Trophoblast cell (in vitro differentiated cells and primary cell): Measurements from ENCODE around the gene HCAR3. TPM values are rescaled to one million over a fixed set of nuclear protein-coding genes. Genes with fewer than 3 reads are reported as not detected.
"Not testable (repeated sequence)": the region's sequence is repeated elsewhere in the genome, so short reads cannot be mapped to it uniquely, and the experiment has no call there.

Source experiments
- DNase-seq, 2 donors: peaks; one replicate each; pipeline ENCODE4 v3.0.0-alpha.2; 2016
- H2AFZ ChIP-seq: 2 replicates; pipeline ENCODE4 v1.6.1; 2013; ENCODE audit warnings: low read length, moderate library complexity, mild to moderate bottlenecking; ENCODE audit not compliant: insufficient read depth, poor library complexity
- H2AK5ac ChIP-seq: 2 replicates; pipeline ENCODE4 v1.6.1; 2013; ENCODE audit warnings: mild to moderate bottlenecking, low read length
- H2BK120ac ChIP-seq: 2 replicates; pipeline ENCODE4 v1.6.1; 2013; ENCODE audit warnings: low read length, mild to moderate bottlenecking, moderate library complexity; ENCODE audit not compliant: insufficient read depth, poor library complexity
- H2BK12ac ChIP-seq: 2 replicates; pipeline ENCODE4 v1.6.1; 2013; ENCODE audit warnings: mild to moderate bottlenecking, low read length, moderate library complexity
- H2BK5ac ChIP-seq: 2 replicates; pipeline ENCODE4 v1.6.1; 2013; ENCODE audit warnings: low read length, low read depth, moderate library complexity, mild to moderate bottlenecking; ENCODE audit not compliant: poor library complexity
- H3K14ac ChIP-seq: 2 replicates; pipeline ENCODE4 v1.6.1; 2013; ENCODE audit warnings: mild to moderate bottlenecking, low read length
- H3K18ac ChIP-seq: 2 replicates; pipeline ENCODE4 v1.6.1; 2013; ENCODE audit warnings: mild to moderate bottlenecking, low read length
- H3K23ac ChIP-seq: 2 replicates; pipeline ENCODE4 v1.6.1; 2013; ENCODE audit warnings: low read length
- H3K27ac ChIP-seq: 2 replicates; pipeline ENCODE4 v1.5.1; 2013; ENCODE audit warnings: low read depth, mild to moderate bottlenecking, inconsistent platforms, low read length, moderate library complexity
- H3K27me3 ChIP-seq: 2 replicates; pipeline ENCODE4 v1.6.1; 2013; ENCODE audit warnings: inconsistent platforms, mild to moderate bottlenecking, low read length, moderate library complexity; ENCODE audit not compliant: insufficient read depth
- H3K36me3 ChIP-seq, 2 experiments: 1 replicate in 1 of 2; 2 replicates in 1 of 2; pipeline ENCODE4 v1.6.1; 2013; ENCODE audit warnings: low read length in 2 of 2, mild to moderate bottlenecking in 2 of 2, moderate library complexity in 1 of 2; ENCODE audit not compliant: insufficient read depth in 2 of 2, control insufficient read depth in 1 of 2
- H3K4ac ChIP-seq: 2 replicates; pipeline ENCODE4 v1.6.1; 2013; ENCODE audit warnings: low read depth, mild to moderate bottlenecking, low read length, moderate library complexity
- H3K4me1 ChIP-seq, 2 experiments: 1 replicate in 1 of 2; 2 replicates in 1 of 2; pipeline ENCODE4 v1.6.1; 2013; ENCODE audit warnings: low read length in 2 of 2, mild to moderate bottlenecking in 2 of 2, moderate library complexity in 1 of 2; ENCODE audit not compliant: insufficient read depth in 2 of 2, control insufficient read depth in 1 of 2
- H3K4me2 ChIP-seq: 2 replicates; pipeline ENCODE4 v1.6.1; 2013; ENCODE audit warnings: inconsistent platforms, mild to moderate bottlenecking, low read length, moderate library complexity
- H3K4me3 ChIP-seq: 2 replicates; pipeline ENCODE4 v1.5.1; 2013; ENCODE audit warnings: mild to moderate bottlenecking, low read depth, low read length, inconsistent platforms
- H3K79me1 ChIP-seq: one replicate; pipeline ENCODE4 v1.6.1; 2013; ENCODE audit warnings: low read length
- H3K79me2 ChIP-seq: 2 replicates; pipeline ENCODE4 v1.6.1; 2013; ENCODE audit warnings: low read length, mild to moderate bottlenecking; ENCODE audit not compliant: control insufficient read depth, insufficient read depth, poor library complexity
- H3K9ac ChIP-seq: 2 replicates; pipeline ENCODE4 v1.6.1; 2013; ENCODE audit warnings: mild to moderate bottlenecking, low read length
- H3K9me3 ChIP-seq: 2 replicates; pipeline ENCODE4 v1.6.1; 2013; ENCODE audit warnings: low read depth, mild to moderate bottlenecking, control low read depth, inconsistent platforms, low read length; ENCODE audit not compliant: insufficient read depth
- H4K12ac ChIP-seq: 2 replicates; pipeline ENCODE4 v1.6.1; 2013; ENCODE audit warnings: low read depth, mild to moderate bottlenecking, low read length, moderate library complexity
- H4K8ac ChIP-seq: 2 replicates; pipeline ENCODE4 v1.6.1; 2013; ENCODE audit warnings: low read depth, mild to moderate bottlenecking, low read length, moderate library complexity
- H4K91ac ChIP-seq: one replicate; pipeline ENCODE4 v1.6.1; 2013; ENCODE audit warnings: low read depth, mild to moderate bottlenecking, low read length, moderate library complexity
- WGBS: extraction: QIAGEN DNeasy Blood & Tissue Kit; methylation state at CpG from one replicate; pipeline ENCODE4 v1.1.7; 2013; ENCODE audit warnings: missing lambda C conversion rate; ENCODE audit not compliant: insufficient read length, insufficient coverage; ENCODE audit errors: extremely low coverage; 5-methylcytosine and 5-hydroxymethylcytosine counted together
- polyA plus RNA-seq: library from polyadenylated mRNA; stranded (reverse); fragments of 200-250 nt; gene quantifications from 2 replicates; pipeline ENCODE4 v1.2.3, GENCODE V29; 2013

The HCAR3 gene
- polyA plus RNA-seq = 0.08 and 0.10 TPM in 2 replicates

DNA sequence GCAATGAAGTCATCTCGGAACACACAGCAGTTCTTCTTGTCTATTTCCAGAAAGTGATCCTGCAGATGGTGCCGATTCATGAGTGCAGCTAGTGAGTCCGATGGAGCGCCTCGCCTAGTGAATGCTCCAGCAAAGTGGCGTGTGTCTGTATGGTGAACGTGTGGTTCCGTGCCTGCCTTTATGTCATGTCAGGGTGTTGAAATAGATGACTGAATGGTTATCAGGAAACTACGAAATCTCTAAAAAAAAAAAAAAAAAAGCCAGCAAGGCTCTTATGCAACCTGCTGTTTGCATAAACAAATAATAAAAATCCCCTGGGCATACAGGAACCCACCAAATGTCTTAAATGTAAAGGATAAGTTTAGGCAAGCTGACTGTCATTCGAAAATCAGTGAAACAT lies at the start of gene HCAR3:
TSS of gene HCAR3 (minus strand) at position 154 of the 400 bp plus-strand sequence. CDS start at position 80, 74 bp downstream.
- not testable (repeated sequence) for H3K9ac ChIP-seq, H3K4ac ChIP-seq, H3K27me3 ChIP-seq, H2AFZ ChIP-seq, H3K79me1 ChIP-seq, H2BK12ac ChIP-seq, H3K4me1 ChIP-seq, H3K4me2 ChIP-seq, H3K4me3 ChIP-seq, H4K8ac ChIP-seq, H4K12ac ChIP-seq, H4K91ac ChIP-seq, H3K23ac ChIP-seq, H3K9me3 ChIP-seq, H2BK120ac ChIP-seq, H3K14ac ChIP-seq, H2AK5ac ChIP-seq, H3K36me3 ChIP-seq, H3K79me2 ChIP-seq, H2BK5ac ChIP-seq, H3K18ac ChIP-seq, H3K27ac ChIP-seq
- peak; percentile 58 to 59 for DNase-seq
- WGBS = no CpG with 5 or more reads among the region's 10 CpGs

GRCh38 chr12:122757568-122757967 lies 41.0 kb upstream of the HCAR3 start:
- H3K79me2 ChIP-seq = peaks cover 9% of the 10 kb centered on the region
- H2AFZ ChIP-seq = no peak overlapping the region
- H3K4me1 ChIP-seq = peaks cover 0 to 5% of the 10 kb centered on the region in 2 experiments
- H4K12ac ChIP-seq = no peak overlapping the region
- H3K36me3 ChIP-seq = peaks cover 24 to 31% of the 10 kb centered on the region in 2 experiments
- no peak overlapping the region for H4K91ac ChIP-seq
- H3K27me3 ChIP-seq = no peaks in the 10 kb centered on the region
- H4K8ac ChIP-seq = no peak overlapping the region
- H3K23ac ChIP-seq = no peak overlapping the region
- DNase-seq = no peak
- peaks cover 6% of the 10 kb centered on the region for H3K79me1 ChIP-seq
- no peaks in the 10 kb centered on the region for H3K9me3 ChIP-seq
- H2BK5ac ChIP-seq = no peak overlapping the region
- no peak overlapping the region for H3K4ac ChIP-seq
- H3K9ac ChIP-seq = no peak overlapping the region
- H2BK120ac ChIP-seq = no peak overlapping the region
- no CpG with 5 or more reads among the region's 1 CpG for WGBS
- no peak overlapping the region for H3K4me2 ChIP-seq
- no peak overlapping the region for H3K4me3 ChIP-seq
- no peak overlapping the region for H3K27ac ChIP-seq
- H2BK12ac ChIP-seq = no peak overlapping the region
- no peak overlapping the region for H2AK5ac ChIP-seq
- no peak overlapping the region for H3K18ac ChIP-seq
- H3K14ac ChIP-seq = no peak overlapping the region

DNA sequence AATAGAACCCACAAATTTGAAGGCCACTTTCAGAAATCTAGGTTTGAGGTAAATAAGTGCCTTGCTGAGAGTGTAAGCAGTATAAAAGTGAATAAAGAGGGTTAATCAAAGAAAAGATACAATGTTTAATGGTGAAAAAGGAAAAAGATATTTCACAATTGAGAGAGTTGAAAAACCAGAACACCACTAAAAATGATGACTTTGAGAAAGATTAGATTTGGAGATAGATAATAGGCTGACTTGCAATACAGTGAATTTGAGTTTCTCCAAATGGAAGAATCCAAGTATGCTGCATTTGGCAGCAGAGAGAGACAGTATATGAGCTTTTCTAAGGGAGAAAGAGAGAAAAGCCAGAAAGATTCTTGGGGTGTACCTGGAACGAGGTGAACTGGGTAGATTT lies 38.2 kb upstream of the HCAR3 start:
- H4K12ac ChIP-seq = no peak overlapping the region
- H3K4me1 ChIP-seq = peaks cover 6 to 12% of the 10 kb centered on the region in 2 experiments
- WGBS = no CpG with 5 or more reads among the region's 1 CpG

DNA sequence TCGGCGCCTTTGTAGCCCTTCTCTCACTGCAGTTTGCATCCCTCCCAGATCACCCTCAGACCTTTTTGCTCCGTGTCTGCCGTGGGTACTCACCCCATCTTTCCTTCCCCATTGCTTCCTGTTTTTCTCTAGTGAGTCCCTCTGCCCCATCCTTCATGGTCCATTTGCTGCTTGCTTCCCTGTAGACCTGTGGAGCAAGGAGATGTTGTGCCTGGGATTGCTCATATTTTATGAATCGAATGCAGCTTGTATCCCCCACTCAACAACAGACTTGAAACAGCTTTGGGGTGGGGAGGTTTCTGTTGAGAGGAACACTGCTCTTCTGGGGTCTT lies 36.7 kb upstream of the HCAR3 start:
- peaks cover 8% of the 10 kb centered on the region for H3K79me1 ChIP-seq
- no peak overlapping the region for H2BK12ac ChIP-seq
- H2AFZ ChIP-seq = peak overlapping the region; percentile 64
- WGBS = no CpG with 5 or more reads among the region's 5 CpGs
- H3K27ac ChIP-seq = no peak overlapping the region
- H3K9me3 ChIP-seq = no peaks in the 10 kb centered on the region
- peaks cover 9 to 15% of the 10 kb centered on the region in 2 experiments for H3K36me3 ChIP-seq
- peak overlapping the region; percentile 97 for H3K9ac ChIP-seq
- peak overlapping the region; percentile 93 for H4K91ac ChIP-seq
- H3K4ac ChIP-seq = peak overlapping the region; percentile 88
- H3K4me3 ChIP-seq = peak overlapping the region; percentile 85
- H2BK5ac ChIP-seq = peak overlapping the region; percentile 81
- H2BK120ac ChIP-seq = peak overlapping the region; percentile 81
- H3K23ac ChIP-seq = no peak overlapping the region
- peaks cover 9% of the 10 kb centered on the region for H3K79me2 ChIP-seq
- H3K4me2 ChIP-seq = peak overlapping the region; percentile 80
- DNase-seq = no peak
- H3K18ac ChIP-seq = peak overlapping the region; percentile 89
- H4K12ac ChIP-seq = peak overlapping the region; percentile 94
- H3K4me1 ChIP-seq = peaks cover 6 to 12% of the 10 kb centered on the region in 2 experiments
- H4K8ac ChIP-seq = peak overlapping the region; percentile 96
- H3K14ac ChIP-seq = peak overlapping the region; percentile 90
- no peaks in the 10 kb centered on the region for H3K27me3 ChIP-seq
- H2AK5ac ChIP-seq = peak overlapping the region; percentile 61

More for the DNA sequence above, 38.2 kb upstream of the HCAR3 start:
- Histone ChIP-seq H3K4ac (no peak overlapping the region), H3K79me2 (peaks cover 9% of the 10 kb centered on the region), H3K79me1 (peaks cover 8% of the 10 kb centered on the region), H2AFZ (no peak overlapping the region), H2BK12ac (no peak overlapping the region), H3K36me3 (peaks cover 18 to 19% of the 10 kb centered on the region in 2 experiments), H3K9ac (no peak overlapping the region), H4K91ac (no peak overlapping the region), H2BK120ac (no peak overlapping the region), H3K27me3 (no peaks in the 10 kb centered on the region), H3K18ac (no peak overlapping the region), H3K23ac (no peak overlapping the region), H3K4me2 (no peak overlapping the region), H2BK5ac (no peak overlapping the region), H3K14ac (no peak overlapping the region), H2AK5ac (no peak overlapping the region), H3K27ac (no peak overlapping the region), H3K4me3 (no peak overlapping the region), H3K9me3 (no peaks in the 10 kb centered on the region), H4K8ac (no peak overlapping the region)
- peak in 1 of 2 donors; percentile 56 for DNase-seq
